ENCODE results near the gene NFAM1. TPM values are rescaled to one million over a fixed set of nuclear protein-coding genes. Genes with fewer than 3 reads are reported as not detected.

NFAM1 gene
- total RNA-seq, 1 experiment from 2014 or later: 0.12 TPM

- ChIA-PET POLR2A (no interaction called here), RAD21 (ENCODE audit: low non-redundant PET in 1 of 2, low total read pairs in 2 of 2, uncharacterized antibody in 2 of 2, unreplicated experiment in 2 of 2) (no interaction called here), CTCF (no interaction called here)
- BruUV-seq (replicated peaks): no TSS peak
- Histone ChIP-seq H3K36me3 (ENCODE audit: control insufficient read depth in 1 of 2, insufficient read depth in 2 of 2, low read length in 2 of 2) (no peaks in the 10 kb centered on the region), H2AFZ (ENCODE audit: low read depth, low read length, poor library complexity, severe bottlenecking) (no peak overlapping the region), H3K79me2 (ENCODE audit: insufficient read depth, low read length) (no peaks in the 10 kb centered on the region), H3K9ac (ENCODE audit: low read length) (no peak overlapping the region), H3K4me1 (ENCODE audit: control insufficient read depth in 1 of 2, insufficient read depth in 2 of 2, low read length in 2 of 2) (no peaks in the 10 kb centered on the region), H3K9me2 (ENCODE audit: insufficient read depth) (no peaks in the 10 kb centered on the region), H4K20me1 (ENCODE audit: insufficient read depth) (no peaks in the 10 kb centered on the region), H3K4me3 (replicated peaks in 1 of 2; ENCODE audit: low read depth in 1 of 2, low read length in 2 of 2) (no peak overlapping the region), H3K9me3 (ENCODE audit: control insufficient read depth in 1 of 2, insufficient read depth in 1 of 2, low read depth in 1 of 2, low read length in 2 of 2) (no peaks in the 10 kb centered on the region), H3K27me3 (ENCODE audit: insufficient read depth, low read length) (0 out of 2 replicates have a peak, but pooled peaks cover 2% of the 10 kb centered on the region), H3K4me2 (ENCODE audit: low read length) (no peak overlapping the region), H3K27ac (ENCODE audit: low read depth, low read length) (no peak overlapping the region)
- TF ChIP-seq, protein P1, sequence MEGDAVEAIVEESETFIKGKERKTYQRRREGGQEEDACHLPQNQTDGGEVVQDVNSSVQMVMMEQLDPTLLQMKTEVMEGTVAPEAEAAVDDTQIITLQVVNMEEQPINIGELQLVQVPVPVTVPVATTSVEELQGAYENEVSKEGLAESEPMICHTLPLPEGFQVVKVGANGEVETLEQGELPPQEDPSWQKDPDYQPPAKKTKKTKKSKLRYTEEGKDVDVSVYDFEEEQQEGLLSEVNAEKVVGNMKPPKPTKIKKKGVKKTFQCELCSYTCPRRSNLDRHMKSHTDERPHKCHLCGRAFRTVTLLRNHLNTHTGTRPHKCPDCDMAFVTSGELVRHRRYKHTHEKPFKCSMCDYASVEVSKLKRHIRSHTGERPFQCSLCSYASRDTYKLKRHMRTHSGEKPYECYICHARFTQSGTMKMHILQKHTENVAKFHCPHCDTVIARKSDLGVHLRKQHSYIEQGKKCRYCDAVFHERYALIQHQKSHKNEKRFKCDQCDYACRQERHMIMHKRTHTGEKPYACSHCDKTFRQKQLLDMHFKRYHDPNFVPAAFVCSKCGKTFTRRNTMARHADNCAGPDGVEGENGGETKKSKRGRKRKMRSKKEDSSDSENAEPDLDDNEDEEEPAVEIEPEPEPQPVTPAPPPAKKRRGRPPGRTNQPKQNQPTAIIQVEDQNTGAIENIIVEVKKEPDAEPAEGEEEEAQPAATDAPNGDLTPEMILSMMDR (IDR thresholded peaks at IDR 0.05 in 2 of 3, conservative IDR thresholded peaks at IDR 0.05 in 1 of 3; ENCODE audit: borderline replicate concordance in 1 of 3, insufficient read depth in 1 of 3, low read depth in 2 of 3, low read length in 2 of 3): no peak
- TF ChIP-seq EZH2phosphoT487 (IDR thresholded peaks at IDR 0.05; ENCODE audit: borderline replicate concordance): no peak
- no peak for TF ChIP-seq SIN3A (IDR thresholded peaks at IDR 0.05; ENCODE audit: low read depth)
- no peak for TF ChIP-seq ZNF274 (IDR thresholded peaks at IDR 0.05; ENCODE audit: low read depth, low read length)
- TF ChIP-seq CBX3 (IDR thresholded peaks at IDR 0.05; ENCODE audit: low read depth): no peak
- TF ChIP-seq TCF7L2 (IDR thresholded peaks at IDR 0.05; ENCODE audit: borderline replicate concordance, extremely low read depth, insufficient read depth, insufficient read length): no peak
- no peak for TF ChIP-seq EZH2 (IDR thresholded peaks at IDR 0.05)
- no peak for TF ChIP-seq EGR1 (IDR thresholded peaks at IDR 0.05; ENCODE audit: low read depth)
- no peak for TF ChIP-seq MAX (IDR thresholded peaks at IDR 0.05)
- TF ChIP-seq FOSL1 (IDR thresholded peaks at IDR 0.05; ENCODE audit: low read depth): no peak
- no peak for TF ChIP-seq ZFX (IDR thresholded peaks at IDR 0.05)
- no peak for TF ChIP-seq CEBPB (IDR thresholded peaks at IDR 0.05; ENCODE audit: low read depth)
- TF ChIP-seq REST (IDR thresholded peaks at IDR 0.05; ENCODE audit: low read depth): no peak
- no peak for TF ChIP-seq POLR2A (IDR thresholded peaks at IDR 0.05; ENCODE audit: borderline replicate concordance, extremely low read depth, insufficient read depth, insufficient read length)
- TF ChIP-seq RAD21 (IDR thresholded peaks at IDR 0.05; ENCODE audit: low read depth): no peak
- no peak for TF ChIP-seq YY1 (IDR thresholded peaks at IDR 0.05; ENCODE audit: extremely low read depth, insufficient replicate concordance, low read depth, low read length)
- no peak for TF ChIP-seq ELF1 (IDR thresholded peaks at IDR 0.05; ENCODE audit: borderline replicate concordance, low read depth)
- no peak for ATAC-seq
- no peak for DNase-seq (ENCODE audit: low read depth, low spot score)
- intact Hi-C loops (cut with micrococcal nuclease): no loop called here
These were observed 23.2 kb downstream of the NFAM1 start for GRCh38 chr22:42408810-42409529.
